ENCODE data around the gene NPIPA1.
"Not testable (repeated sequence)": the region's sequence is repeated elsewhere in the genome, so short reads cannot be mapped to it uniquely, and the experiment has no call there.

NPIPA1 gene

DNA sequence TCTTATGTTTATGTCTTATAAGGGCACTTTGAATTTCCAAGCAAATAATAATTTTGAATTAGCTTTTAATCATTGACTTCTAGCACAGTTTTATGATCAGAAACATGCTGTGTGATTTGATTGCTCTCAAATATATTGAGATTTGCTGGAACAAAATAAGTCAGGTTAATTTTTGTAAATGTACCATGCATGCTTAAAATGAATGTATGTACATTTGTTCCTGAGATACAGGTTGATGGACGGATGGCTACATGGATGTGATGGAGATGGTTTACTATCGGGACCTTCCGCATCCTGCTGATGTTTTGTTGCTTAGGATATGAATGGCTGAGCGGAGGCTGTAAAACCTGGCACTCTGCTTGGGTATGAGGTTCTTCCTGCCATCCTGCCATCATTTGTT, at the start of gene NPIPA1:
Gene NPIPA1 (plus strand): TSS at position 301 of the 400 bp plus-strand sequence. CDS start 0 bp downstream, at position 301.
- H3K4me3 ChIP-seq (ENCODE audit: low read depth, low read length), result not testable (repeated sequence)

- not testable (repeated sequence) for H3K4me3 ChIP-seq (ENCODE audit: low read depth, low read length)
Observed at GRCh38 chr16:14892111-14892510, 45.1 kb upstream of the NPIPA1 start.

DNA sequence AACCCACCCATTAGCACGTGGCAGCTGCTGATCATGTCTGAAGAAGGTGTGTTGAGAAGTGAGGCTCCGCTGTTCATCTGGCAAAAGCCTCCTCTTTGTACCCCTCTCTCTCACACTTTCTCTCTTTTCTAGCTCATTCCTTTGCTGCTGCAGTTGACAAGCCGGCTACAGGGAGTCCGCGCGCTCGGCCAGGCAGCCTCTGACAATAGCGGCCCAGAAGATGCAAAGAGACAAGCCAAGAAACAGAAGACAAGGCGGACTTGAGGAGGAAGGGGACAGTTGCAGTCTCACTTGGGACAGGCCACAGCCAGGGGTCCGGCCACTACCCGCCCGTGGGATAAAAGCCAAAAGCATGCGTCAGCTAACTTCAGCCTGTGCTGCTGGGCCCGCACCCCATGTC, 41.9 kb upstream of the NPIPA1 start:
- H3K4me3 ChIP-seq (ENCODE audit: low read depth, low read length), result not testable (repeated sequence)

DNA sequence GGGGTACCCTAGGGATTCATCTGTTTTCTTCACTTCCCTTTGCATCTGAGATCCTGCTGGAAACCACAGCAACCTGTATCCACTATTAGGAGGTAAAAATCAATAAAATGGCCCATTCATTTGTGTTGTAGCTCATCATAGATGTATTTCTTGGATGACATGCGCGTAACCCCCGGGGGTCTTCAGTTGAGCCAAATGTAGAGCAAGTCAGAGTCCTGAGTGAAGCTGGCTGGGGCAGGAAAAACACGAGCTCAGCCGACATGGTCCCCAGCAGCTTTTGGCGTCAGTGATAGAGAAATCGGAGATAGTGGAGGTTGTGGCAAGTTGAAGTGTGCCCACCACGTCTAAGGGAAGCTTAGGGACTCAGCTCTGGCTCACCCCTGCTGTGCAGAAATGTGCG, 41.2 kb upstream of the NPIPA1 start:
- not testable (repeated sequence) for H3K4me3 ChIP-seq (ENCODE audit: low read depth, low read length)

DNA sequence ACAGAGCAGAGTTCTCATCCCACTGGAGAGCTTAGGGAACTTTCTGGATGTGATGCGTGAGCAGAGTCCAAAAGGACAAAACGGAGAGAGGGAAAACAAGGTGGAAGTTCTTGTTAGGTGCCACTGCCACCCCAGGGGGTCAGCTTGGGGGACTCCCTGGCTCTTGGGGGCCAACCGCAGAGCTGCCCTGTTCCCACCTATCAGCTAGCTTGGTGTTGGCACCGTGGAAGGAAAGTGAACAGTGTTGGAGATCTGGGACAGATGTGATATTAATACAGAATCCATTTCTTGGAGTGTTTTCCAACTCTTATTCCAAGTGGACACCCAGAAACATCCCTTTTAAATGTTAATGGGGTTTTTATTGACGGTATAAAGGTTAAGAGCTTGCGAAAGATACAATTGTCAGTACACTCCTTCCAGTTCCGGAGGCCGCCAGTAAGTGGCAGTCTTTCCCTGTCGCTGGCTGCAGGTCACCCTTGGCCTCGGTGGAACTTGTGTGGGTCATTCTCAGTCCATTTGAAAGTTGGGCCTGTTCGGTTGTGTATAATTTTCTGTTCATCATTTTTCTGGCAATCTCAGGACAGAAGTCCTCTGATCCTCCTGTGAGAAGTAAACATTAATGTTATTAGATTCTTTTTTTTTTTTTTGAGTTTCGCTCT, 40.1 kb upstream of the NPIPA1 start:
- not testable (repeated sequence) for H3K4me3 ChIP-seq (ENCODE audit: low read depth, low read length)

GRCh38 chr16:14898162-14898561, 39.1 kb upstream of the NPIPA1 start:
- H3K4me3 ChIP-seq (ENCODE audit: low read depth, low read length), result not testable (repeated sequence)

- H3K4me3 ChIP-seq (ENCODE audit: low read depth, low read length), result not testable (repeated sequence)
Observed at GRCh38 chr16:14903191-14903957, 33.9 kb upstream of the NPIPA1 start.

GRCh38 chr16:14909744-14910143, 27.5 kb upstream of the NPIPA1 start:
- not testable (repeated sequence) for H3K4me3 ChIP-seq (ENCODE audit: low read depth, low read length)

DNA sequence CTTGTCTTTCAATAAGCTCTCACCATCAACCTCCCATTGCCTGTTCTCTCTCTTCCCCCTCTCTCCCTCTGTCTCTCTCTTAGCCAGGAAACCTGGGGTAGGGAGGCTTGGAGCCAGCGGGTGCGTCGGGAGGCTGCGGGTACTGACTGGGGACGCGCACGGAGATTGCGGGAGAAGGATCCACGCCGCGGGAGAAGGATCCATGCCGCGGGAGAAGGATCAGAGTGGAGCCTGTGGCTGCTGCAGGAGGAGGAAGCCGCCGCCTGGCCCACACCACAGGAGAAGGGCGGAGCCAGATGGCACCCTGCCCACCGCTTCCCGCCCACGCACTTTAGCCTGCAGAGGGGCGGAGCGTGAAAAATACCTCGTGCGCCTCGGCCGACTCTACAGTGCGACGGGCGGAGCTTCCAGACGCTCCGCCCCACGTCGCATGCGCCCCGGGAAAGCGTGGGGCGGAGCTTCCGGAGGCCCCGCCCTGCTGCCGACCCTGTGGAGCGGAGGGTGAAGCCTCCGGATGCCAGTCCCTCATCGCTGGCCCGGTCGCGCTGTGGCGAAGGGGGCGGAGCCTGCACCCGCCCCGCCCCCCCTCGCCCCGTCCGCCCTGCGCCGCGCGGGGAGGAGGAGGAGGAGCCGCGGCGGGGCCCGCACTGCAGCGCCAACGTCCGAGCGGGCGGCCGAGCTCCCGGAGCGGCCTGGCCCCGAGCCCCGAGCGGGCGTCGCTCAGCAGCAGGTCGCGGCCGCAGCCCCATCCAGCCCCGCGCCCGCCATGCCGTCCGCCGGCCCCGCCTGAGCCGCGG, 26.2 kb upstream of the NPIPA1 start:
- H3K4me3 ChIP-seq (ENCODE audit: low read depth, low read length), result not testable (repeated sequence)

- H3K4me3 ChIP-seq (ENCODE audit: low read depth, low read length), result not testable (repeated sequence)
Observed at GRCh38 chr16:14911954-14912353, 25.3 kb upstream of the NPIPA1 start.

GRCh38 chr16:14912588-14912987, 24.7 kb upstream of the NPIPA1 start:
- H3K4me3 ChIP-seq (ENCODE audit: low read depth, low read length), result not testable (repeated sequence)

GRCh38 chr16:14918504-14918903, 18.7 kb upstream of the NPIPA1 start:
- not testable (repeated sequence) for H3K4me3 ChIP-seq (ENCODE audit: low read depth, low read length)

DNA sequence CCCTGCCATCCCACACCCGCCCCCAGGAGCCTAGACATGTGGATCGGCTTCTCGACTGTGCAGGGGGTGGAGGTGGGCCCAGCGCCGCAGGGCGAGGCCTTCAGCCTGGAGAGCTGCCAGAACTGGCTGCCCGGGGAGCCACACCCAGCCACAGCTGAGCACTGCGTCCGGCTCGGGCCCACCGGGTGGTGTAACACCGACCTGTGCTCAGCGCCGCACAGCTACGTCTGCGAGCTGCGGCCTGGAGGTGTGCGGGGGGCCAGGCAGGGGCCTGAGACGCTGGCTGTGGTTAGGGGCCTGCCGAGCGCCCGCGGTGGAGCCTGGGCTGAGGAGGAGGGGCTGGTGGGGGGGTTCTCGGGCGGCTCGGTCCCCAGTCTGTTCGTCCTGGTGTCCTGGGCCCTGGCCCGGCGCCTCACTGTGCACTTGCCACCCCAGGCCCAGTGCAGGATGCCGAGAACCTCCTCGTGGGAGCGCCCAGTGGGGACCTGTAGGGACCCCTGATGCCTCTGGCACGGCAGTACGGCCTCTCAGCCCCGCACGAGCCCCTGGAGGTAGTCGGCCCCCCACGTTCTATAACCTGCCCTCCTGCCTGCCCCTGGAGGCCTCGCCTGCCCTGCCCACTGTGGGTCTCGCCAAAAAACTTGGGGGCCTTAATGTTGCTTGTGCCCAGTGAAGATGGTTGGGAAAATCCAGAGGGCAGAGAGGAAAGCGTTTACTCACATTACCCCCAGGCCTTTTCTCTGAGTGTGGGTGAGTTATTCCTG, 17.2 kb upstream of the NPIPA1 start:
- H3K4me3 ChIP-seq (ENCODE audit: low read depth, low read length), result not testable (repeated sequence)

GRCh38 chr16:14922285-14922684, 15.0 kb upstream of the NPIPA1 start:
- not testable (repeated sequence) for H3K4me3 ChIP-seq (ENCODE audit: low read depth, low read length)

GRCh38 chr16:14922968-14923367, 14.3 kb upstream of the NPIPA1 start:
- H3K4me3 ChIP-seq (ENCODE audit: low read depth, low read length), result not testable (repeated sequence)

DNA sequence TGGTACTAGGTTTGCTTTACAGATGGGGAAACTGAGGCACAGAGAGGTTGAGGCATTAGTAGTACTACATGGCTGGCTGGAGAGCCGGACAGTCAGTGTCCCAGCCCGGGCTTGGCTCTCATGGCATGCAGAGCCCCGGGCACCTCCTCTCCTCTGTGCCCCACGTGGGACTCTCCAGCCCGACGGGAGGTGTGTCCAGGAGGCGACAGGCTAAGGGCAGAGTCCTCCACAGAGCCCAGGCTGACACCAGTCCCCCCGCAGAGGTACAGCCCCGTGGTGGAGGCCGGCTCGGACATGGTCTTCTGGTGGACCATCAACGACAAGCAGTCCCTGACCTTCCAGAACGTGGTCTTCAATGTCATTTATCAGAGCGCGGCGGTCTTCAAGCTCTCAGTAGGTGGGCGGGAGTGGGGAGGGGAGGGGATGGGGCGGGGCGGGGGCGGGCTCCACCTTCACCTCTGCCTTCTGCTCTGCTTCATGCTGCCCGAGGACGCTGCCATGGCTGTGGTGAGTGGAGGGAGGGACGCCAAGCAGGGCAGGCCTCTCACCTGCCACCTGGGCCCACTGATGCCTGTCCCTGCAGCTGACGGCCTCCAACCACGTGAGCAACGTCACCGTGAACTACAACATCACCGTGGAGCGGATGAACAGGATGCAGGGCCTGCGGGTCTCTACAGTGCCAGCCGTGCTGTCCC, 13.7 kb upstream of the NPIPA1 start:
- not testable (repeated sequence) for H3K4me3 ChIP-seq (ENCODE audit: low read depth, low read length)

DNA sequence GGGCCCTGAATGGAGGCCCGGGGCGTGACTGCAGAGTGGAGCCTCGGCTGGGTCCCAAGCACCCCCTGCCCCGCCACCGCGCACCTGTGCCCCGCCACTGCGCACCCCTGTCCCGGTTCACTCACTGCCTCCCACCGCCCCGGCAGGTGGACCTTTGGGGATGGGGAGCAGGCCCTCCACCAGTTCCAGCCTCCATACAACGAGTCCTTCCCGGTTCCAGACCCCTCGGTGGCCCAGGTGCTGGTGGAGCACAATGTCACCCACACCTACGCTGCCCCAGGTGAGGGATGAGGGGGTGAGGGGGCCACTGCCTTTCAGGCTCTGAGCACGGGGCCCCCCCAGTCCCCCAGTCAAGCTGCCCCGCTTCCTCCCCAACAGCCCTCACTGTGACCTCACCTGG, 12.9 kb upstream of the NPIPA1 start:
- H3K4me3 ChIP-seq (ENCODE audit: low read depth, low read length), result not testable (repeated sequence)

GRCh38 chr16:14924982-14925381, 12.3 kb upstream of the NPIPA1 start:
- H3K4me3 ChIP-seq (ENCODE audit: low read depth, low read length), result not testable (repeated sequence)

DNA sequence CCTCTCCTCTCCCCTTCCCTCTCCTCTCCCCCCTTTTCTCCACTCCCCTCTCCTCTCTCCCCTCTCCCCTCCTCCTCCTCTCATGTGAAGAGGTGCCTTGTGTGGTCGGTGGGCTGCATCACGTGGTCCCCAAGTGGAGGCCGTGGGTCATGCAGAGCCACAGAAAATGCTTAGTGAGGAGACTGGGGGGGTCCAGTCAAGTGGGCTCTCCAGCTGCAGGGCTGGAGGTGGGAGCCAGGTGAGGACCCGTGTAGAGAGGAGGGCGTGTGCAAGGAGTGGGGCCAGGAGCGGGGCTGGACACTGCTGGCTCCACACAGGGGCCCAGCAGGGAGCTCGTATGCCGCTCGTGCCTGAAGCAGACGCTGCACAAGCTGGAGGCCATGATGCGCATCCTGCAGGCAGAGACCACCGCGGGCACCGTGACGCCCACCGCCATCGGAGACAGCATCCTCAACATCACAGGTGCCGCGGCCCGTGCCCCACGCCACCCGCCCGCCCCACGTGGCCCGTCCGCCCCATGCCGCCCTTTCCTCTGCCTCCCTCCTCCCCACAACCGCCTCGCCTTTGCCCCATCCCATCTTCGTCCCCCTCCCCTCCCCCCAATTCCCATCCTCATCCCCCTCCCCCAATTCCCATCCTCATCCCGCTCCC, 9.1 kb upstream of the NPIPA1 start:
- not testable (repeated sequence) for H3K4me3 ChIP-seq (ENCODE audit: low read depth, low read length)

- not testable (repeated sequence) for H3K4me3 ChIP-seq (ENCODE audit: low read depth, low read length)
Observed at GRCh38 chr16:14929176-14929575, 8.1 kb upstream of the NPIPA1 start.

All from iPS-11a (cell line).